GM12864 (cell line): ENCODE measurements around the gene EHMT1.

Experiments used
- DNase-seq: peaks from one replicate; pipeline ENCODE4 v3.0.0-alpha.2; 2011; ENCODE audit warnings: low read depth
- H3K4me3 ChIP-seq: 2 replicates; pipeline ENCODE4 v1.5.1; 2011; ENCODE audit warnings: mild to moderate bottlenecking, low read depth, low read length, control low read depth
- CTCF ChIP-seq: IDR thresholded peaks from 2 replicates; pipeline ENCODE4 v1.5.1; 2011; ENCODE audit warnings: low read depth, mild to moderate bottlenecking, moderate library complexity, low read length, control low read depth, inconsistent platforms; ENCODE audit errors: missing control alignments

The EHMT1 gene

DNA sequence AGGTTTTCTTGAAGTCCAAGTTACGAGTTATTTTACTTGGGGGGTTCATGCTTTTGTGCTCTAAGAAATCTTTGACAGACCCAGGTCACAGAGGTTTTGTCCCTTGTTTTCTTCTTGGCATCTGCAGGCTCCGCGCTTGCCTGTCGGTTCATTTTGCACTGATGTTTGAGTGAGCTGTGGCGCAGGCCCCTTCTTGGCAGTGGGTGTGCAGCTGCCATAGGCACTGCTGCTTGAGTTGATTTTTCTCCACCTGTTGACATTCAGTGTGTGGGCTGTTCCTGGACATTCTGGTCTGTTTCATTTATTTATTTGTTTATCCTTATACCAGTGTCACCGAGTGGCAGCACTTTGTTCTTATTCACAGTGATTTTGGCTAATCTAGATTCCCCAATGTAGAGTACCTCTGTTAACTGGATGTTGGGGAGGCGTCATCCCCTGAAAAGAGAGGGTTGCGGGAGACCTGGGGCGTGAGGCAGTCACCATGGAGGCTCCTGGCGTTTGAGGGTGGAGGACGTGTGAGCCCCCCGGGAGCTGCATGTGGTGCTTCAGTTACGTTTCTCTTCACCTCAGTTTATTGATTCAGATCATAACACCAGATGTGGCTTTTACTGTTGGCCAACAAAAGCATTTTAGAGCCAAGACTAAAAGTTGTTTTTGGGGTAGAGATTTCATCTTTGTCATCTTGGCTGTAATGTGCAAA, 137.4 kb downstream of the EHMT1 start:
- no peak for DNase-seq
- no peak for TF ChIP-seq CTCF
- H3K4me3 ChIP-seq = no peak overlapping the region

DNA sequence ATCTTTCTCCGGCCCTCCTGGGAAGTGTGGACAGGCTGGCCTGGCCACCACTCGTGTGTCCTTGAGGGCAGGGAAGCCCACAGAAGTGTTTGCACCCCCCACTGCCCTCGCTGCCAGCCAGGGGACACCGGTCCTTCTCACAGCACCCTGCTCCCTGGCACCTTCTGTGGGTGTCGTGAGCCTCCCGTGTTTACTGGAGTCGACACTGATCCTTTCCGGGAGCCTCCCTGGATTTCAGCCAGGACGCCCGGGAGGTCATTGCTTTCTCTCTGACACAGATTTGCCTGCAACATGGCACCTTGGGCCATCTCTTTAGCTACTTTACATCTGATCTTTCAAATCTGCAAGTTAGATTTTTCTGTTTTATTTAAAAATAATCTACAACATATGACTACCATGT, 138.3 kb downstream of the EHMT1 start:
- DNase-seq = no peak
- H3K4me3 ChIP-seq = no peak overlapping the region
- no peak for TF ChIP-seq CTCF

- TF ChIP-seq CTCF = no peak
- no peak overlapping the region for H3K4me3 ChIP-seq
- DNase-seq = peak; percentile 49
Observed at GRCh38 chr9:137757613-137758029, 138.8 kb downstream of the EHMT1 start.

DNA sequence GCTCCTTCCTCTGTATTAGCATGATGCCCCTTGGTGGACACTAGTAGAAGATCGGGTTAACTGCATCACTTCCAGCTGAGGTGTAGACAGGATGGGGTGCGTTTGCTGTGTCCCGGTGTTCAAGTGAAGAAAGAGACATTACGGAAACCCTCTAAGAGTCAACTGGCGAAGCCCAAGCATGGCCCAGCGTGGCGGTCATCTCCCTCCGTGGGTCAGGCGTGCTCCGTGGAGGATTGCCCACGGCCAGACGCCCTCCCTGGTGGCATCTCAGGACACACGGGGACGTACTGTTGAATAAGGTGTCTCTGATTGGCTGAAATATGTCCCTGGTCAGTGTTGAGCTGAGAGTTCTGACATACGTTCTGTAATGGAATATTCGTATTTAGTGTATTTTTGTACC, 139.3 kb downstream of the EHMT1 start:
- DNase-seq = no peak
- no peak for TF ChIP-seq CTCF
- no peak overlapping the region for H3K4me3 ChIP-seq

GRCh38 chr9:137759117-137759516, 140.3 kb downstream of the EHMT1 start:
- TF ChIP-seq CTCF = no peak
- DNase-seq = peak; percentile 64
- H3K4me3 ChIP-seq = no peak overlapping the region

GRCh38 chr9:137759649-137760321, 141.0 kb downstream of the EHMT1 start:
- TF ChIP-seq CTCF = no peak
- no peak for DNase-seq
- H3K4me3 ChIP-seq = no peak overlapping the region

- no peak overlapping the region for H3K4me3 ChIP-seq
- no peak for DNase-seq
- no peak for TF ChIP-seq CTCF
Observed at GRCh38 chr9:137760426-137760825, 141.6 kb downstream of the EHMT1 start.
